ENCODE results near the gene WWC1. TPM values are rescaled to one million over a fixed set of nuclear protein-coding genes. Genes with fewer than 3 reads are reported as not detected.

The WWC1 gene
- total and polyA plus RNA-seq, 9 of the 15 experiments (the other 6 are each of a cell fraction or from before 2014, with no cell fraction given) = under 0.01 to 0.54 (median 0.42) TPM; not detected in 6

DNA sequence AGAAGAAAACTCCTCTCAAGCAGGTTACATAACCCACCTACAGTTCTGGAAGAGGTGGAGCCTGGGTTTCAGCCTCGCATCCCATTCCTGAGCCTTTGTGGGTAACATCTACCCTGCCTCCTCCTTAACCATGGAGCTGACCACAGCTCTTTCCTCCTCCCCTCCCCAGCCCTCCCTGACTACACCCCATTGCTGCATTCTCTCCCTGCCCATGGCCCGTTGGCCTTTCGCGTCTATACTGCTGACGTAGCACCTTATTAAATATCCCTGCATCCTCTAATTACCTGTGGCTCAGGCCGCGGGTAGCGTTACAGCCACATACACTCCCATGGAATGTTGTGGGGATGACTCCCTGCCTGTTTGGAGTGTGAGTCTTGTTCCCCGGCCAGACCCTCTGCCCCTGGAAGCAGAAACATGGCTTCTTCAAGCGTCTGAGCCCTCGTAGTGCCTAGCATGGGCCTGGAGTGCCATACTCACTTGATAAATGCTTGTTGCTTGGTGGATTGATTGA is 72.8 kb downstream of the WWC1 start:
- DNase-seq (ENCODE audit: extremely low read depth in 1 of 4, low spot score in 3 of 4) (no peak), FAIRE-seq (no peak), ATAC-seq (no peak)
- no peak overlapping the region for H3K4me3 ChIP-seq
- H3K27ac ChIP-seq (ENCODE audit: extremely low read depth, low read depth, low read length) = no peak overlapping the region
- ChIA-PET POLR2A (interaction anchor here (1.4 kb wide), 1 partner anchor 12 kb away, joined by 4 read pairs; no protein-coding TSS in a partner anchor), CTCF (ENCODE audit: low intra/inter-chr PET ratio) (no interaction called here)
- H2AFZ ChIP-seq (ENCODE audit: low read depth, low read length) = no peak overlapping the region
- WGBS (ENCODE audit: insufficient coverage, low coverage, missing lambda C conversion rate) = 2% methylated on average over 10 of the region's 11 CpGs
- in situ Hi-C loops (cut with MboI) (no loop called here), intact Hi-C loops (cut with micrococcal nuclease) (no loop called here)
- no TSS peak for BruUV-seq (replicated peaks)
- no peak overlapping the region for H3K4me2 ChIP-seq (ENCODE audit: insufficient read depth, low read length)
- H3K4me1 ChIP-seq (replicated peaks in 1 of 2; ENCODE audit: control insufficient read depth in 2 of 2, insufficient read depth in 2 of 2, low read length in 2 of 2) = no peaks in the 10 kb centered on the region
- no peaks in the 10 kb centered on the region for H3K79me2 ChIP-seq (ENCODE audit: control insufficient read depth, insufficient read depth, low read length)
- no peaks in the 10 kb centered on the region for H3K9me3 ChIP-seq (replicated peaks; ENCODE audit: control insufficient read depth, insufficient read depth, low read depth, low read length)
- no peaks in the 10 kb centered on the region for H3K9me1 ChIP-seq (ENCODE audit: control insufficient read depth, insufficient read depth, low read length)
- no peaks in the 10 kb centered on the region for H3K36me3 ChIP-seq (ENCODE audit: control insufficient read depth, insufficient read depth, low read length)
- H3K27me3 ChIP-seq (ENCODE audit: control insufficient read depth in 2 of 2, insufficient read depth in 2 of 2, low read length in 2 of 2) = peaks cover 2 to 30% of the 10 kb centered on the region in 2 experiments; a peak in 4 of 5 replicates
- no peaks in the 10 kb centered on the region for H4K20me1 ChIP-seq (replicated peaks; ENCODE audit: control insufficient read depth, insufficient read depth, low read length)
- H3K9ac ChIP-seq (ENCODE audit: insufficient read depth in 1 of 2, low read depth in 2 of 2, low read length in 2 of 2) = no peak overlapping the region
- TF ChIP-seq C11orf30 (IDR thresholded peaks at IDR 0.05; ENCODE audit: low read depth) (peak; percentile 24; the same call in 1 of the 2 replicates), GABPA (tag; conservative IDR thresholded peaks at IDR 0.05; ENCODE audit: low read depth) (no peak), BDP1 (IDR thresholded peaks at IDR 0.05; ENCODE audit: insufficient read depth, insufficient read length) (no peak), MAFG (tag; conservative IDR thresholded peaks at IDR 0.05) (peak; percentile 42; the same call in 1 of the 2 replicates), ZNF212 (CRISPR knock-in tag; IDR thresholded peaks at IDR 0.05) (no peak), ZNF316 (IDR thresholded peaks at IDR 0.05) (peak; percentile 39; the same call in 1 of the 2 replicates)
- TF ChIP-seq, protein P1, sequence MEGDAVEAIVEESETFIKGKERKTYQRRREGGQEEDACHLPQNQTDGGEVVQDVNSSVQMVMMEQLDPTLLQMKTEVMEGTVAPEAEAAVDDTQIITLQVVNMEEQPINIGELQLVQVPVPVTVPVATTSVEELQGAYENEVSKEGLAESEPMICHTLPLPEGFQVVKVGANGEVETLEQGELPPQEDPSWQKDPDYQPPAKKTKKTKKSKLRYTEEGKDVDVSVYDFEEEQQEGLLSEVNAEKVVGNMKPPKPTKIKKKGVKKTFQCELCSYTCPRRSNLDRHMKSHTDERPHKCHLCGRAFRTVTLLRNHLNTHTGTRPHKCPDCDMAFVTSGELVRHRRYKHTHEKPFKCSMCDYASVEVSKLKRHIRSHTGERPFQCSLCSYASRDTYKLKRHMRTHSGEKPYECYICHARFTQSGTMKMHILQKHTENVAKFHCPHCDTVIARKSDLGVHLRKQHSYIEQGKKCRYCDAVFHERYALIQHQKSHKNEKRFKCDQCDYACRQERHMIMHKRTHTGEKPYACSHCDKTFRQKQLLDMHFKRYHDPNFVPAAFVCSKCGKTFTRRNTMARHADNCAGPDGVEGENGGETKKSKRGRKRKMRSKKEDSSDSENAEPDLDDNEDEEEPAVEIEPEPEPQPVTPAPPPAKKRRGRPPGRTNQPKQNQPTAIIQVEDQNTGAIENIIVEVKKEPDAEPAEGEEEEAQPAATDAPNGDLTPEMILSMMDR (IDR thresholded peaks at IDR 0.05 in 2 of 3, conservative IDR thresholded peaks at IDR 0.05 in 1 of 3; ENCODE audit: insufficient read depth in 2 of 3, low read depth in 1 of 3, low read length in 3 of 3) = no peak
- TF ChIP-seq, protein P2, sequence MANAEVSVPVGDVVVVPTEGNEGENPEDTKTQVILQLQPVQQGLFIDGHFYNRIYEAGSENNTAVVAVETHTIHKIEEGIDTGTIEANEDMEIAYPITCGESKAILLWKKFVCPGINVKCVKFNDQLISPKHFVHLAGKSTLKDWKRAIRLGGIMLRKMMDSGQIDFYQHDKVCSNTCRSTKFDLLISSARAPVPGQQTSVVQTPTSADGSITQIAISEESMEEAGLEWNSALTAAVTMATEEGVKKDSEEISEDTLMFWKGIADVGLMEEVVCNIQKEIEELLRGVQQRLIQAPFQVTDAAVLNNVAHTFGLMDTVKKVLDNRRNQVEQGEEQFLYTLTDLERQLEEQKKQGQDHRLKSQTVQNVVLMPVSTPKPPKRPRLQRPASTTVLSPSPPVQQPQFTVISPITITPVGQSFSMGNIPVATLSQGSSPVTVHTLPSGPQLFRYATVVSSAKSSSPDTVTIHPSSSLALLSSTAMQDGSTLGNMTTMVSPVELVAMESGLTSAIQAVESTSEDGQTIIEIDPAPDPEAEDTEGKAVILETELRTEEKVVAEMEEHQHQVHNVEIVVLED (CRISPR knock-in tag; IDR thresholded peaks at IDR 0.05) = no peak
- TF ChIP-seq, protein P3, sequence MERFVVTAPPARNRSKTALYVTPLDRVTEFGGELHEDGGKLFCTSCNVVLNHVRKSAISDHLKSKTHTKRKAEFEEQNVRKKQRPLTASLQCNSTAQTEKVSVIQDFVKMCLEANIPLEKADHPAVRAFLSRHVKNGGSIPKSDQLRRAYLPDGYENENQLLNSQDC (CRISPR knock-in tag; IDR thresholded peaks at IDR 0.05) = no peak
- TF ChIP-seq, protein P4, sequence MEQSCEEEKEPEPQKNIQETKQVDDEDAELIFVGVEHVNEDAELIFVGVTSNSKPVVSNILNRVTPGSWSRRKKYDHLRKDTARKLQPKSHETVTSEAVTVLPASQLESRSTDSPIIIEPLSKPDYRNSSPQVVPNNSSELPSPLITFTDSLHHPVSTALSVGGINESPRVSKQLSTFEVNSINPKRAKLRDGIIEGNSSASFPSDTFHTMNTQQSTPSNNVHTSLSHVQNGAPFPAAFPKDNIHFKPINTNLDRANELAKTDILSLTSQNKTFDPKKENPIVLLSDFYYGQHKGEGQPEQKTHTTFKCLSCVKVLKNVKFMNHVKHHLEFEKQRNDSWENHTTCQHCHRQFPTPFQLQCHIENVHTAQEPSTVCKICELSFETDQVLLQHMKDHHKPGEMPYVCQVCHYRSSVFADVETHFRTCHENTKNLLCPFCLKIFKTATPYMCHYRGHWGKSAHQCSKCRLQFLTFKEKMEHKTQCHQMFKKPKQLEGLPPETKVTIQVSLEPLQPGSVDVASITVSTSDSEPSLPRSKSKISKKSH (CRISPR knock-in tag; IDR thresholded peaks at IDR 0.05) = no peak
- TF ChIP-seq, protein P5, sequence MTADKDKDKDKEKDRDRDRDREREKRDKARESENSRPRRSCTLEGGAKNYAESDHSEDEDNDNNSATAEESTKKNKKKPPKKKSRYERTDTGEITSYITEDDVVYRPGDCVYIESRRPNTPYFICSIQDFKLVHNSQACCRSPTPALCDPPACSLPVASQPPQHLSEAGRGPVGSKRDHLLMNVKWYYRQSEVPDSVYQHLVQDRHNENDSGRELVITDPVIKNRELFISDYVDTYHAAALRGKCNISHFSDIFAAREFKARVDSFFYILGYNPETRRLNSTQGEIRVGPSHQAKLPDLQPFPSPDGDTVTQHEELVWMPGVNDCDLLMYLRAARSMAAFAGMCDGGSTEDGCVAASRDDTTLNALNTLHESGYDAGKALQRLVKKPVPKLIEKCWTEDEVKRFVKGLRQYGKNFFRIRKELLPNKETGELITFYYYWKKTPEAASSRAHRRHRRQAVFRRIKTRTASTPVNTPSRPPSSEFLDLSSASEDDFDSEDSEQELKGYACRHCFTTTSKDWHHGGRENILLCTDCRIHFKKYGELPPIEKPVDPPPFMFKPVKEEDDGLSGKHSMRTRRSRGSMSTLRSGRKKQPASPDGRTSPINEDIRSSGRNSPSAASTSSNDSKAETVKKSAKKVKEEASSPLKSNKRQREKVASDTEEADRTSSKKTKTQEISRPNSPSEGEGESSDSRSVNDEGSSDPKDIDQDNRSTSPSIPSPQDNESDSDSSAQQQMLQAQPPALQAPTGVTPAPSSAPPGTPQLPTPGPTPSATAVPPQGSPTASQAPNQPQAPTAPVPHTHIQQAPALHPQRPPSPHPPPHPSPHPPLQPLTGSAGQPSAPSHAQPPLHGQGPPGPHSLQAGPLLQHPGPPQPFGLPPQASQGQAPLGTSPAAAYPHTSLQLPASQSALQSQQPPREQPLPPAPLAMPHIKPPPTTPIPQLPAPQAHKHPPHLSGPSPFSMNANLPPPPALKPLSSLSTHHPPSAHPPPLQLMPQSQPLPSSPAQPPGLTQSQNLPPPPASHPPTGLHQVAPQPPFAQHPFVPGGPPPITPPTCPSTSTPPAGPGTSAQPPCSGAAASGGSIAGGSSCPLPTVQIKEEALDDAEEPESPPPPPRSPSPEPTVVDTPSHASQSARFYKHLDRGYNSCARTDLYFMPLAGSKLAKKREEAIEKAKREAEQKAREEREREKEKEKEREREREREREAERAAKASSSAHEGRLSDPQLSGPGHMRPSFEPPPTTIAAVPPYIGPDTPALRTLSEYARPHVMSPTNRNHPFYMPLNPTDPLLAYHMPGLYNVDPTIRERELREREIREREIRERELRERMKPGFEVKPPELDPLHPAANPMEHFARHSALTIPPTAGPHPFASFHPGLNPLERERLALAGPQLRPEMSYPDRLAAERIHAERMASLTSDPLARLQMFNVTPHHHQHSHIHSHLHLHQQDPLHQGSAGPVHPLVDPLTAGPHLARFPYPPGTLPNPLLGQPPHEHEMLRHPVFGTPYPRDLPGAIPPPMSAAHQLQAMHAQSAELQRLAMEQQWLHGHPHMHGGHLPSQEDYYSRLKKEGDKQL (CRISPR knock-in tag; IDR thresholded peaks at IDR 0.05; ENCODE audit: borderline replicate concordance) = no peak

All from K562 (cell line).